Urothelium cell line (cell line): ENCODE data around the gene IFT88.

Experiments used
- DNase-seq: peaks from one replicate; pipeline ENCODE4 v3.0.0; 2011; ENCODE audit warnings: low spot score, mixed read lengths
- FAIRE-seq: peaks from 2 replicates; lab custom pipeline; 2011; peaks lifted over from hg19 to GRCh38; lab: Jason Lieb, UNC

The IFT88 gene

GRCh38 chr13:20565115-20565736, 1.7 kb upstream of the IFT88 start:
- no peak for FAIRE-seq
- no peak for DNase-seq

DNA sequence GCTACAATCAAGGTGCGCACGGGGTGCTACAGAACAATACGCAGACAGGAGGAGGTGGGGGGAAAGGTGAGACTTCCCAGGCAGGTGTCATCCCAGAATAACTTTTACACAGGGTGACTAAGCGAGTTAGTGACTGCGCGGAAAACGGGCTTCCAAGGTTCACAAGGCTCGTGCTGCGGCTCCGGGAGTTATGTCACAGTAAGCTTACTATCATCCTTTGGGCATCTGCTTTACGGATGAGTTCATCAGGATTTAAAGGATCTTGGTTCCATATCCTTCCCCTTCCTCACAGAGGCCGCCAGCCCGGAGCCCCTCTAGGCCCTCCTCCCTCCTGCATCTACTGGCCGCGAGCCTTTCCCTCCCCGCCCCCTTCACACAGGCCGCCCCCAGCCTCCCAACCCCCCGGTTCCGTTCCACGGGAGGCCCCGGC, 474 bp upstream of the IFT88 start:
- DNase-seq (no peak), FAIRE-seq (no peak)

DNA sequence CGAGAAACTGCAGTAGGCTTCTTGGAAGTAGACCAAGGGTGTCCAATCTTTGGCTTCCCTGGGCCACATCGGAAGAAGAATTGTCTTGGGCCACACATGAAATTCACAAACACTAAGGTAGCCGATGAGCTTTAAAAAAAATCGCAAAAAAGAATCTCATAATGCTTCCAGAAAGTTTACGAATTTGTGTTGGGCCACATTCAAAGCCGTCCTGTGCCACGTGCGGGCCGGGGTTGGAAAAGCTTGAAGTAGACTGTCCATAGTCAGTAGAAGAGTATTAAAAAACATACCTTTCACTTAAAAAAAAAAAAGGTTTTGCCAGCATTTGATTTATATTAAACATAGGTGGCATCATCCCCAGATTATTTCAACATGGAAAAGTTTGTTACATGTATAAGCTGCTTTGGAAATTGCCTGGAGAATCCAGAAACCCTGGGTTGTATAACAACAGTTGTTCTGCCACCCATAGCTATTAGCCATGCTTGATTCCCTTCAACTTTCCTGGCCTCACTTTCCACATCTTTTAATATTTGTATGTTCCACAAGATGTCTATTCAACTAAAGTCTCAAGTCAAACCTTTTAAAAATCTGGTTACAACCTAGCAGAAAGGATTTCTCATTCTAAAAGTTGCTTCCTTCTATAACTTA, 1.0 kb downstream of the IFT88 start:
- no peak for FAIRE-seq

DNA sequence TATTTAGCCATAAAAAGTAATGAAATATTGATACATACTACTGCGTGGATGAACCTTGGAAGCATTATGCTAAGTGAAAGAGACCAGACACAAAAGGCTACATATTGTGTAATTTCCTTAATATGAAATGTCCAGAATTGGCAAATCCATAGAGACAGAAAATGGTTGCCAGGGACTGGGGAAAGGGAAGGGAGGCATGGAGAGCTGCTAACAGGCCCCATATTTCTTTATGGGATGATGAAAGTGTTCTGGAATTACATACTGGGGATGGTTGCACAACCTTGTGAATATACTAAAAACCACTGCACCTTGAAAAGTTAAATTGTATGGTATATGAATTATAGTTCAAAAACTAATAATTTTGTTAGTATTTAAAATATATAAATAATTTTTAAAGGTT, 3.6 kb downstream of the IFT88 start:
- DNase-seq (no peak), FAIRE-seq (no peak)

More for the DNA sequence above, 1.0 kb downstream of the IFT88 start:
- DNase-seq = no peak

DNA sequence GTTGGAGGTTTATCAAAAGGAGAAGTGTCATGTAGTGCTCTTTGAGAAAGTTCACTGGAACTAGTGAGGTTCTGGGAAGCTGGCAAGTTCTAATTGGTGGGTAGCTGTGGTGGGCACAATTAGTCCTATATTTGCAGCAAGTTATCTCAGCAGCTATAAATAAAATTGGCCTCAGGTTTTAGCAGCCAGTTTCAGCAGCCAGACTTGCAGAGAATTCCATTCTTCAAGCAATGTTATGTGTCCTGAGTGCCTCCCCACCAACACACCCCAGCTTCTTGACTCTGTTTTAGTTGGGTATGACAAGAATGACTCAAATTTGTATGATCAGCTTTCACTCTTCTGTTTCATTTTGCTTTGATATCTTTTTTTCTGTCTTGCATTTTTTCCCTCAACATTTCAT, 4.7 kb downstream of the IFT88 start:
- FAIRE-seq (no peak), DNase-seq (no peak)

GRCh38 chr13:20573186-20573585, 6.2 kb downstream of the IFT88 start:
- no peak for DNase-seq
- FAIRE-seq = no peak

- FAIRE-seq (no peak), DNase-seq (no peak)
Observed at GRCh38 chr13:20573636-20574035, 6.7 kb downstream of the IFT88 start.

GRCh38 chr13:20579191-20579590, 12.2 kb downstream of the IFT88 start:
- FAIRE-seq = no peak

DNA sequence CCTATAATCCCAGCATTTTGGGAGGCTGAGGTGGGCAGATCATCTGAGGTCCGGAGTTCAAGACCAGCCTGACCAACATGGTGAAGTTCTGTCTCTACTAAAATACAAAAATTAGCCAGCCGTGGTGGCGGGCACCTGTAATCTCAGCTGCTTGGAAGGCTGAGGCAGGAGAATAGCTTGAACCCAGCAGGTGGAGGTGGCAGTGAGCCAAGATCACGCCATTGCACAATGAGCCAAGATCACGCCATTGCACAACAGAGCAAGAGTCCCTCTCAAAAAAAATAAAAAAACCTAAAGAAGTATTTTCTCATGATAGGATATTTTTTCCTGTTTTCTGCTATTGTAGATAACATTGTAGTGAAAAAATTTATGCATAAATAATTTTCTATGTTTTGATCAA, 13.3 kb downstream of the IFT88 start:
- DNase-seq = no peak
- no peak for FAIRE-seq

More at GRCh38 chr13:20579191-20579590, 12.2 kb downstream of the IFT88 start:
- no peak for DNase-seq

GRCh38 chr13:20582026-20582425, 15.1 kb downstream of the IFT88 start:
- FAIRE-seq (no peak), DNase-seq (no peak)

DNA sequence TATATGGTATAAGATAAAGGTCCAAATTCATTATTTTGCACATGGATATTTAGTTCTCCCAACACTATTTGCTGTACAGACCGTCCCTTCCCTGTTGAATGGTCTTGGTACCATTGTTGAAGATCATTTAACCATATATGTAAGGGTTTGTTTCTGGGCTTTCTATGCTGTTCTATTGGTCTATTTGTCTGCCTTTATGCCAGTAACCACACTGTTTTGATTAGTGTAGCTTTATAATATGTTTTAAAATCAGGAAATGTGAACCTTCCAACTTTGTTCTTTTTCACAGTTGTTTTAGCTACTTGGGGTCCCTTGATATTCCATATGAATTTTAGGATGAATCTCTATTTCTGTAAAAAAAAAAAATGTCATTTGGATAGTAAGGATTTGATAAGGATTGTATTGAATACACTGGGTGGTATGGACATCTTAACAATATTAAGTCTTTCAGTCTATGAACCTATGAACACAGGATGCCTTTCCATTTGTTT, 16.9 kb downstream of the IFT88 start:
- FAIRE-seq = no peak
- DNase-seq = no peak

DNA sequence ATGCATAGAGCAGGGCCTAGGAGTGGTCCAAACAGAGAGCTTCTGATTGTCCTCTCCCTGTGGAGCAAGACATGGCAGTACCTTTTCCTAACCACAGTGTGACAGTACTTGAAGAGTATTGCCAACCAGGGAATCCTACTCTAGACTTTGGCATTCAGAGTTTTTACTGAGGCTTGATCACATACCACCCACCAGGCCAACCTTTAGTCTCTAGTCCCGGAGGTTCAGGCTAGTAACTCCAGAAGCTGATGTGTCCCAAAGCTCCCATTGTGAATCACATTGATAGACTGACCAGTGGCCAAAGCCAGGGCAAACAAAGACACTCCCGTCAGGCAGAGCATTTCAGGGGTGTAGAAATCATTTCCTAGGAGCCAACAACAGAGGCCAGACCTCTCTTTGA, 18.4 kb downstream of the IFT88 start:
- FAIRE-seq = no peak

DNA sequence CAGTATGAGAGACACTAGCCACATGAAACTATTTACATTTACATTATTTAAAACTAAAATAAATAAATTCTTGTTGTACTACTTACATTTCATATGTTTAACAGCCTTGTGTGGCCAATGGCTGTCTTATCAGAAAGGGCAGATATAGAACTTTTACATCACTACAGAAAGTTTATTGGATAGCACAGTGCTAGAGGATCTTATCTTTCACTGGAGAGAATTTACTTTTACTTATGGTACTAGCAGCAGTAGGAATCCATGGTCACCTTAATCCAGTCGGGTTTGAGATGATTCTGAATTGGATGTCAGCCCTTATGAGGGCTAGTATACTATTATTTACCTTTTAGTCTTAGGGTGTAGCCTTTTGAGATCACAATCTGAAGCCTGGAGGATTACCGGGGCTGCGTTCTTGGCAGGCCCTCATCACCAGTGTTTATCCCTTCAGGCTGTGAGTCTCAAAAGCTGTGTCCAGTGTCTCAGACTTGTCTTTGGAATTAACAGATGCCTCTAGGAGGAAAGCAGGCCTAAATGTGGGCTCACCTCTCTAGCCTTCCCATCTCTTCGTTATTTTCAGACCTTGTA, 21.7 kb downstream of the IFT88 start:
- FAIRE-seq (no peak), DNase-seq (no peak)

More for the DNA sequence above, 18.4 kb downstream of the IFT88 start:
- no peak for DNase-seq

GRCh38 chr13:20590561-20590960, 23.6 kb downstream of the IFT88 start:
- DNase-seq (no peak), FAIRE-seq (no peak)

- FAIRE-seq (no peak), DNase-seq (no peak)
Observed at GRCh38 chr13:20592606-20593005, 25.6 kb downstream of the IFT88 start.

- FAIRE-seq = no peak
- DNase-seq = no peak
Observed at GRCh38 chr13:20594280-20594679, 27.3 kb downstream of the IFT88 start.

- no peak for FAIRE-seq
- no peak for DNase-seq
Observed at GRCh38 chr13:20607015-20607414, 40.1 kb downstream of the IFT88 start.

- no peak for FAIRE-seq
- DNase-seq = no peak
Observed at GRCh38 chr13:20608438-20609020, 41.6 kb downstream of the IFT88 start.

DNA sequence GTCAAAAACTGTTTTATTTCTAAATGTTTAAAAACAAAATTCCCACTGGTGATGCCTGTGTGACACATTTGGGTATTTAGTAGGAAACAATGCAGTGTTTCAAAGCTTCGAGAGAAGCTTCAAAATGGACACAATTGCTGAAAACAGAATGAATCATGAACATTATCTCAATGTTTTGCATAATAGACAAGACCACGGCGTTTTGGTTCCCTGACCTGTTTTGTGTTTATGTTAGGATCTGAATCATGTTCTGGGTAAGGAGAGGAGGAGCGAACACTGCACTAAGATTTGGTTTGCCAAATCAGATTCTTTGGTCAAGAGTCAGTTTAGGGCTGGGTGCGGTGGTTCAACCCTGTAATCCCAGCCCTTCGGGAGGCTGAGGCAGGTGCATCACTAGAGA, 42.2 kb downstream of the IFT88 start:
- FAIRE-seq (no peak), DNase-seq (no peak)

DNA sequence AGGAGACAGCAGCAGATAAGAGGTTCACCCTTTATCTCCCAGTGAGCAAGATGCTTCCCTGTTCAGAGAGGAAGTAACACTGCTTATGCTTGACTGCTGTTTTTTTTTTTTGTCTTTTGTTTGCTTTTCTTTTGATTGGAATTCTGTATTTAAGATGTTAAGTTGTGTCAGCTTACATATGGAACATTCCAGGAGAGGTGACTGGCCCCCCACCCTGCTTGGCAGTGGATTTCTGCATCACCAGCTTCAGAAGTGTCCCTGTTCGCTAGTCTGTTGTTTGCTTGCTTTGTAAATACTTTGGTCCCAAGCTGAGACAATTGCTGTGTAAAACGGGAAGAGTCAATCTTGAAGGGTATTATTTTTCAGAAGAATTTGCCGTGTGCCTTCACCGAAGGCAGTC, 43.0 kb downstream of the IFT88 start:
- FAIRE-seq = no peak

DNA sequence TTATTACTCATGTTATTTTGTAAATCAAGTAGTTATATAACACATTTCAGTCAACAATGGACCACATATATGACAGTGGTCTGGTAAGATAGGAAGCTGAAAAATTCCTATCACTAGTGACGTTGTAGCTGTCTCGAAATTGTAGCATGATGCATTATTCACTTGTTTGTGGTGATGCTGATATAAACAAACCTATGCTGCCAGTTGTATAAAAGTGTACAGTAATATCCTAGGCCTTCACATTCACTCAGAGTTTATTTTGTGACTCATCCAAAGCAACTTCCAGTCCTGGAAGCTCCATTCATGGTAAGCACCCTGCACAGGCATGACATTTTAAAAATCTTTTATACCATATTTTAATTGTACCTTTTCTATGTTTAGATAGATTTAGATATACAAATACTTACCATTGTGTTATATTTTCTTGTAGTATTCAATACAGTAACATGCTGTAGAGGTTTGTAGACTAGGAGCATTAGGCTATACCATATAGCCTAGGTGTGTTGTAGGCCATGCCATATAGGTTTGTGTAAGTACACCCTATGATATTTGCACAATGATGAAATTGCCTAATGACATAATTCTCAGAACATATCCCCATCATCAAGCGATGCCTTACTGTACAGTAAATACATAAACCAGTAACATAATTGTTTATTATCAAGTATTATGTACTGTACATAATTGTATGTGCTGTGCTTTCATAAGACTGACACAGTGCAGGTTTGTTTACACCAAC, 49.3 kb downstream of the IFT88 start:
- DNase-seq = no peak
- FAIRE-seq = no peak

More for the DNA sequence above, 43.0 kb downstream of the IFT88 start:
- DNase-seq = no peak
